ENCODE measurements around the gene BPI. TPM values are rescaled to one million over a fixed set of nuclear protein-coding genes. Genes with fewer than 3 reads are reported as not detected.

BPI gene
- total RNA-seq, 1 experiment from 2014 or later = not detected

DNA sequence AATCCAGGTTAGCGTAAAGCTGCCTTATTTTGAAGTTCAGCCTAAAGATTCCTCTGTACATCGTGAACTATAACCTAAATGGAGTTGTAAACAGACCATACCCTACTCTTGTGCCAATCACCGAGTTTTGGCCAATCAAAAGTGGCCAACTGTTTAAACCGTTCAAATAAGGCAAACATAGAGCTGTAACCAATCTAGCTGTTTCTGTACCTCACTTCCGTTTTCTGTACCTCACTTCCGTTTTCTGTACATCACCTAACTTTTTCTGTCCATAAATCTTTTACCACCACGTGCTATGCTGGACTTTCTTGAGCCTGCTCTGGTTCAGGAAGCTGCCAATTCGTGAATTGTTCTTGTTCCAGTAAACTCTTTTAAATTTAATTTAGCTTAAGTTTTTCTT, 82.0 kb downstream of the BPI start:
- Histone ChIP-seq H3K23me2 (ENCODE audit: insufficient read length, low read depth, low read length, poor library complexity, severe bottlenecking) (no peaks in the 10 kb centered on the region), H3T11ph (ENCODE audit: low read length) (no peak overlapping the region), H2BK12ac (ENCODE audit: insufficient read length, low read depth, low read length) (no peak overlapping the region), H4K20me1 (ENCODE audit: control insufficient read depth, insufficient read depth, insufficient read length) (no peaks in the 10 kb centered on the region), H3K27ac (ENCODE audit: insufficient read length, low read depth, low read length) (no peak overlapping the region), H3K9ac (ENCODE audit: extremely low read depth, insufficient read length, low read length) (no peak overlapping the region), H2AK5ac (ENCODE audit: insufficient read length, low read length) (no peak overlapping the region), H3K79me2 (ENCODE audit: insufficient read depth, low read length) (0 out of 2 replicates have a peak, but pooled peaks cover 2% of the 10 kb centered on the region), H2BK120ac (ENCODE audit: low read depth, low read length, poor library complexity, severe bottlenecking) (no peak overlapping the region), H3K9me3 (ENCODE audit: control insufficient read depth, low read depth, low read length) (no peaks in the 10 kb centered on the region), H3K14ac (ENCODE audit: insufficient read depth, low read length) (no peak overlapping the region), H2AFZ (ENCODE audit: low read length) (no peak overlapping the region), H4K91ac (ENCODE audit: insufficient read length, low read depth, low read length) (no peak overlapping the region), H3K4me1 (ENCODE audit: insufficient read depth, low read length) (no peaks in the 10 kb centered on the region; the same call in 1 of the 2 replicates), H2BK15ac (ENCODE audit: low read depth, low read length) (no peak overlapping the region), H4K5ac (ENCODE audit: insufficient read length, low read depth, low read length) (no peak overlapping the region), H2BK20ac (ENCODE audit: low read depth, low read length, poor library complexity, severe bottlenecking) (no peak overlapping the region), H3K56ac (ENCODE audit: insufficient read length, low read depth, low read length) (no peak overlapping the region), H3K27me3 (ENCODE audit: insufficient read depth, low read length) (no peaks in the 10 kb centered on the region), H3K4ac (ENCODE audit: low read depth, low read length) (no peak overlapping the region), H3K18ac (ENCODE audit: insufficient read length, low read depth, low read length) (no peak overlapping the region), H3K4me2 (ENCODE audit: insufficient read depth, insufficient read length, low read length) (no peak overlapping the region), H3K23ac (ENCODE audit: insufficient read length, low read depth, low read length) (no peak overlapping the region), H2BK5ac (ENCODE audit: insufficient read length, low read length) (no peak overlapping the region), H4K8ac (replicated peaks; ENCODE audit: insufficient read length, low read depth, low read length) (no peak overlapping the region), H3K79me1 (ENCODE audit: insufficient read depth, low read depth, low read length, poor library complexity, severe bottlenecking) (no peaks in the 10 kb centered on the region)
- Mint-ChIP-seq H3K9me3 (peaks cover 0 to 7% of the 10 kb centered on the region in 2 experiments; a peak in 3 of 5 replicates), H3K4me3 (no peak overlapping the region), H3K27ac (no peak overlapping the region), H3K27me3 (ENCODE audit: low read depth) (no peaks in the 10 kb centered on the region), H3K36me3 (ENCODE audit: insufficient read depth in 1 of 3, low read depth in 3 of 3) (no peaks in the 10 kb centered on the region), H3K4me1 (peaks cover 30 to 35% of the 10 kb centered on the region in 2 experiments)
- no peak for DNase-seq
- WGBS (ENCODE audit: extremely low coverage, insufficient read length, low lambda C conversion rate) = no CpG with 5 or more reads among the region's 8 CpGs
- TF ChIP-seq, protein P1, sequence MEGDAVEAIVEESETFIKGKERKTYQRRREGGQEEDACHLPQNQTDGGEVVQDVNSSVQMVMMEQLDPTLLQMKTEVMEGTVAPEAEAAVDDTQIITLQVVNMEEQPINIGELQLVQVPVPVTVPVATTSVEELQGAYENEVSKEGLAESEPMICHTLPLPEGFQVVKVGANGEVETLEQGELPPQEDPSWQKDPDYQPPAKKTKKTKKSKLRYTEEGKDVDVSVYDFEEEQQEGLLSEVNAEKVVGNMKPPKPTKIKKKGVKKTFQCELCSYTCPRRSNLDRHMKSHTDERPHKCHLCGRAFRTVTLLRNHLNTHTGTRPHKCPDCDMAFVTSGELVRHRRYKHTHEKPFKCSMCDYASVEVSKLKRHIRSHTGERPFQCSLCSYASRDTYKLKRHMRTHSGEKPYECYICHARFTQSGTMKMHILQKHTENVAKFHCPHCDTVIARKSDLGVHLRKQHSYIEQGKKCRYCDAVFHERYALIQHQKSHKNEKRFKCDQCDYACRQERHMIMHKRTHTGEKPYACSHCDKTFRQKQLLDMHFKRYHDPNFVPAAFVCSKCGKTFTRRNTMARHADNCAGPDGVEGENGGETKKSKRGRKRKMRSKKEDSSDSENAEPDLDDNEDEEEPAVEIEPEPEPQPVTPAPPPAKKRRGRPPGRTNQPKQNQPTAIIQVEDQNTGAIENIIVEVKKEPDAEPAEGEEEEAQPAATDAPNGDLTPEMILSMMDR (conservative IDR thresholded peaks at IDR 0.05) = no peak
